ENCODE measurements around the gene SLC6A6.

The SLC6A6 gene

DNA sequence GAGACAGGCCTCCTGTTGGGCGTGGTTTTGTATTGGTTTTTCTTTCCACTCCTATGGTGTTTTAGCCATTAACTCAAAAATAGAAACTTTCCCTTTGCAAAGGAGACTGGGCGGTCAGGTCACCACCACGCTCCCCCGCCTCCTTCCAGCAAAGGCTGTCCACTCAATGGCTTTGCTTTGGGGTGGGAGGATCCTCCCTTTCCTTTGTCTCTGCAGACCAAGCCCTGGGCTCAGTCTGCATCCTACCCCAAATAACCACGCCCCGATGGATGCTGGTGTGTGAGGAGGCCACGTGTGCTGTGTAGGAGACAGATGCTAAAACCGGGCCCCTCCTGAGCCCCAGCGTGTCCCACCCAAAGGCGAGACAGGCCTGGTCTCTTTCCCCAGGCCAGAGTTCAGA is 69.3 kb downstream of the SLC6A6 start:
- DNase-seq = no peak

DNA sequence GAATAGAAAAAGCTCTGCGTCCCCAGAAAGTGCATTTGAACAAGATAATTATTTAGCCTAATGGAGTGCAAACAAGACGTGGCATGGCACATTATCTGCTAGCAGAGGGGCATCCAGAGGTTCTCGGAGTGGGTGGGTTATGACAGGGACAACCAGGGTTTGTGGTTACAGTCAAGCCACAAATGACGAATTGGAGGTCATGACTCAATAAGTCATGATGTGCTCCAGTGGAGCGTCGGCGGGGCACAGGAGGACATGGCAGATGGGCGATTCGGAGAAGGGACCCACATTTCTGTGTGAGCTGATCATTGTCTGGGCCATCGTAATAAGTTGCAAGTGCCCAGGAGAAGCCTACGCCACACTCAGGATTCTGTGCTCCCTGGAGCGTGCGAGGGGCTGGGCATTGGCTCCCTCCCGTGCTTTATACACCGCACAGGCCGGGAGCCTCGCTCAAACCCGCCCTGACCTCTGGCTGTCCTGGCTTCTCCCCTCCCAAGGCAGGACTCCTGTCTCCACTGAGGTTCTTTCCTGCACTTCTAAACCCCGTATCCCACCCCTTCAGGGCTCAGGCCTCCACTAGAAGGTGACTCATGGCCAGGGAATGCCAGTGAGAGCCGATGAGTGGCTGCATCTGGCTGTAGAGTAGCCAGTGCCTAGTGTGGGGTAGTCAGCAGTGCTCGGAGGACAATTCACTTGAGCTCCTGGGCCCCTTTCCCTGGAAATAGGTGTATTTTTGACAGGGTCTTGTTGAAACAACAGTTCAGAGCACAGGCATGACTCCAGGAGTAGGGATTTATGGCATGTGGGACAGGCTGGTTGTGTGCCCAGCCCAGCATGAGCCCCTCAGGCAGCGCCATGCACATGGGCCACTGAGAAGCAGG is 70.3 kb downstream of the SLC6A6 start:
- DNase-seq = no peak

DNA sequence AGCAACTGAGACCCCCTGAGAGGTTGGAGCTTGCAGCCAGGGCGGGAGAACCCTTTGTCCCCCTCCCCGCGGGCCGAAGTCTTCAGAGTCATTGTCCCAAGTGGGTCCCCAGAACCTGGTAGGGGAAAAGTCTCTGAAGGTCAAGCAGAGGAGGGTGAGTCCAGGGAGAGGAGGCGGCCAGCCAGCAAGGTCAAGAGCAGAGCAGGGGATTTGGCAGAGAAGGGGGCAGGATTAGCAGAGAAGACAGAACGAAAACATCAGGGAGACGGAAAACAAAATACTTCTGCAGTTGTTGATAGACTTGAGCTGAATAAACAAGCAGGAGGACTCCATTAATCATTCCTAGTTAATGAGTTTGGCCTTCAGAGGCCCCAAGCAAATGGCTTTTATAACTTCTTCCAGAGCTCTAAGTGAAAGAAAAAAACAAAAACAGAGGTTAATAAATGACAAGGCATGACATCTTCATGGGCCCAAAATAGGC is 71.0 kb downstream of the SLC6A6 start:
- DNase-seq = no peak

DNA sequence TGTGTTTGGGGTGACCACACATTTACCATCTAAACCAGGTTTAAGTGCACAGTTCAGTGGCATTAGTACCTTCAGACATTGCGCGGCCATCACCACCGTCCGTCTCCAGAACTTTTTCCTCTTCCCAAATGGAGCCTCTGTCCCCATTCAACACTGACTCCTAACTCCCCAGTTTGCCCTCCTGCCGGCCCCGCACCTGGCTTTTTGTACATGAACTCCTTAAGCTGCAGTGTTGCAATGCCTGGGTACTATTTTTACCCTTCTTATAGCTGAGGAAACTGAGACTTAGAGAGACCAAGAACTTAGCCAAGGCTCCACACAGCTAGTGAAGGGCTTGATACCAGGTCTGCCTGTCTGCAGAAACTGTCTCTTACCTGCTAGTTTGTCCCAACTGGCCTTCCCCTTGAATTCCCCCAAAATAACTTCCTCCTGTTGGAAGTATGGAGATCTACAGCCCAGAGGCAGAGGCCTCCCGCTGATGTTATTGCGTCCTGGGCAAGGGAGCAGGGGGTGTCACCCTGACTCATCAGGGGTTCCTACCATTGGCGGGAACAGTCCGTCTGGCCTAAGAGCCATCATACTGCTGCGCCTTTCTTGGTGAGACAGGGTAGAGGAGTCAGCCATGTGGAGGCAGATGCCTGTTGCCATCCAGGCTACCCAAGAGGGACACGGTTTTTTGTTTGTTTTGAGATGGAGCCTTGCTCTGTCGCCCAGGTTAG is 72.1 kb downstream of the SLC6A6 start:
- DNase-seq = no peak

DNA sequence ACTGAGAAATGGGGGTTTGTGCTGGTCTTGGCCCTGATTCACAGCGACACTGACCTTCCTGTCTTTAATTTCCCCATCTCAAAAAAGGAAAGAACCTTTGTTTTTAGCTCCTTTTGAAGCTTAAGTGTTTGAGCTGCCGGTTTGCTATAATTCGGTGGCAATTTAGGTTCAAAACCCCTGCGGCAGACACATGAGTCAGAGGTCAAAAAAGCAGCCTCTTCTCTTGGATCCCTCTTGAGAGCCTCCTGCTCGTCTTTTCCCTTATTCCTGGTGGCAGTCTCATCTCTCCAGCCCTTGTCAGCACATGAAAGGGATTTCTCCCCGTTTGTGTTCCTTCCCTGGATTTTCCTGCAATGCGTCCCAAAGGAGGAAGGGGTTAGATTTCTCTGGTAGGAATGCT is 73.2 kb downstream of the SLC6A6 start:
- no peak for DNase-seq

DNA sequence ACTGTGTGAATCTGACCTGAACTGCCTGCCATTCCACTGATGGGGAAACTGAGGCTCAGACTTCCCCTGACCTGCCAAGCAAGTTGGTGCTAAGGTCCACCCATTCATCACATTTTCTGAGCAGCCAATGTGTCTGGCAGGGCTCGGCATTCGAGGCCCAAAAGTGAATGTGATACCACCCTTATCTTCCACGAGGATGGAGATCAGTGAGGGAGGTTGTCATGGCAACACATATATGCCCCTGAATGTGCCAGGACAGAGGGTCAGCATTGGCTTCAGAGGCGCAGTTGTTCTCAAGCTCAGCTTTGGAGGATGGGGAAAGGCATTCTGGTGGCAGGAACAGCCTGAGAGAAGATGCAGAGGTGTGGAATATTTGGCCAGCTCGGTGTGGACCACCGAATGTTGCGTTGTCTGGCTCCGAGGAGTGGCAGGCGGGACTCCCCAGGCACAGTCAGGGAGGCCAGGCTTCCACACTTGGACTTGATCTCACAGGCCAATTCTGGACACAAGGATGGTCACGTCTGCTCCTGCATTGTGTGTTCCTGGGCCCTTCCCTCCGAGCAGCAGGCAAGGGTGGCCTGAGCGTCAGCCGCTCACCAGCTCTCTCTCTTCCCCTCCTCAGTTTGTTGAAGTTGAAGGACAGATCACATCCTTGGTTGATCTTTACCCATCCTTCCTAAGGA is 74.3 kb downstream of the SLC6A6 start:
- no peak for DNase-seq

DNA sequence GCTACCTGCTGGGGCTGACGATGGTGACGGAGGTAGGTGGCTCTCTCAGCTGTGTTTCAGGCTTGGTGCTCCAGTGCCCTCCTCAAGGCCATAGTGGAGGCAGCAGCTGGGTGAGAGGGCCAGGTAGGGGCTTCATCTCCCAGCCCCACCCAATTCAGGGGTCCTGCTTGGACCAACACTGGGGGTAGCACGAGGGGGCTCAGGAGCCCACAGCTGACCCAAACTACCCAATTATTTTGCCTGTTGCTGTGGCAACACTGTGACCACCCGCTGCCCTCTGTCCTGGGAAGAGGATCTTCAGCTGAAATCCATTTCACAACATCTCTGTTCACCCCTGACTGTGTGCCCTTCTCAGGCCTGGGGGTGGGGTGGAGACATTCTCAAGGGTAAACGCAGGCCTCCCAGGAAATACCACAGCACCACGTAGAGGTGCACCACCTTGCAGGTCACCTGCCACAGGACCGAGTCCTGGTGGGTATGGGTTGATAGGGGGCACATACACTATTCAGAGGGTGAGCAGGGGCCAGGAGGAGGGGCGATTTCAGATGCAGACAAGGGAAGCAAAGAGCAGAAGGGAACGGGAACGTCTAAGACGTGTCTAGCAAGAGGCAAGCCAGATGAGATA is 75.0 kb downstream of the SLC6A6 start:
- DNase-seq = no peak

DNA sequence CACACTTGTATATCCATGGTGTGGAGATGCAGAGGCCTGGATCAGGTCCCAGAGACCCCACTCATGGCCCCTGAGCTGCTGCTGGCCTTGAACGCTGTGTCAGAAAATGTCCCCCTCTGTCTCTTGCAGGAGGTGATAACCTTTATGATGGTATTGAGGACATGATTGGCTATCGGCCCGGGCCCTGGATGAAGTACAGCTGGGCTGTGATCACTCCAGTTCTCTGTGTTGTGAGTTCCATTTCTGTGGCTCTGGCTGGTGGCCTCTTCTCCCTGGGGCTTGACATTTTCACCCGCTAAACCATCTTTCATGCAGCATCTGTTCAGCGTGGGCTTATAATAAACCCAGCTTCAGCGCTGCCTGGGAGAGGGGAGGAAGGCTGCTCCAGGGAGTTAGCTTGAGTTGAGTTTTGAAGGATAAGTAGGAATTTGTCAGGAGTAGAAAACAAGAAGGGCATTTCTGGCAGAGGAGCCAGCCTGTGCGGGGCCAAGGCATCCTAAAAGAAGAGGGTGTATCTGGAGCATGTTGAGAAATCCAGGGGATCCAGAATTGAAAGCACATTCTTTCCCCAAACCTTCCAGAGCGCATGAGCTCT is 76.6 kb downstream of the SLC6A6 start:
- no peak for DNase-seq

DNA sequence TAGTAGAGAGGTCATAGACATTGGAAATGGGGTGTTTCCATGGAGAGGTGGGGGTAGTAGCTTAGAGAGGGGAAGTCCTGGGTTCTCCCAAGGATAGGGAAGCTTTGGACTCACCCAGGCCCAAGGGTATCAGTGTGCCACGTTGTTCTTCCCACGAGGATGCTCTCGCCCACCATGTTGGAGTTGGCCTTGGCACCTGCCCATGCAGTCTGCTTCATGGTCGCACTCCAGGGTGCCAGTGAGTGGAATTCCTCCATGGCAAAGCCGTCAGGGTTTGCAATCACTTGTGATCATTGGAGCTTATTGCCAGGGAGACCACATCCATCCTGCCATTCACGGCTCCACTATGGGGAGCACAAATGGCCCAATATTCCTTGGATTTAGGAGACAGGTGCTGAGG is 77.2 kb downstream of the SLC6A6 start:
- no peak for DNase-seq

DNA sequence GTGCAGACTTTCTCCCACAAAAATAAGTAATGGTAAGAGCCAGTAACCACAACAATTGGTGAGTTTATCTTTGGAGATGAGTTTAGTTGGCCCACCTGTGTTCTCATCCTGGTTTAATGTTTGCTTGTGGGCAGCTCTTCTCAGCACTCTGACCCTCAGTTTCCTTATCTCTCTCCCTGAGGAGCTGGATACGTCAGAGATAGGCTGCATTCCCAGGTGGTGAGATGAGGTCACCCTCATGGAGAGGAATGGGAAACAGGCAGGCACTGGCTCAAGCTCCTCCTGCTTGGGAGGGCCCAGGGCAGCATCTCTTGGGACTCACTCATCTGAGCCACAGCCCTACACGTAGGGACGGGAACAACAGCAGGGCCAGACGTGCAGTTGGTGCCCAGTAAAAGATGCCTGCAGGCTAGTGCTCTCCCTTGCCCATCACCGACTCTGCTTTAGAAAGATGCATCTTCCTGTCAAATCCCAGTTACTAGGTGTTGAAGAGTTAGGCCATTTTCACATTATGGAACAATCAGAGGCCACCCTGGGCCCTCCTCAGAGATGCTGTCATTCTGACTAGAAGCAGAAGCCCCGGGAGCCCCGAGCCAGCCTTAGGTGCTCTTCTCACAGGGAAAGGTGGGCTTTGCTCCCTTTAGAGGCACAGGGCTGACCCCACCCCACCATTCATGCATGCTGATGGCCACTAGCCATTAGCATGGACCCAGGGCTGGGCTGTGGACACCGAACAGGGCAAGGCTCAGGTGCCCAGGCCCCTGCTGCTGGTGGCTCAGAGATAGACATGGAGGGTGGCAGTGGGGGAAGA is 78.0 kb downstream of the SLC6A6 start:
- no peak for DNase-seq

DNA sequence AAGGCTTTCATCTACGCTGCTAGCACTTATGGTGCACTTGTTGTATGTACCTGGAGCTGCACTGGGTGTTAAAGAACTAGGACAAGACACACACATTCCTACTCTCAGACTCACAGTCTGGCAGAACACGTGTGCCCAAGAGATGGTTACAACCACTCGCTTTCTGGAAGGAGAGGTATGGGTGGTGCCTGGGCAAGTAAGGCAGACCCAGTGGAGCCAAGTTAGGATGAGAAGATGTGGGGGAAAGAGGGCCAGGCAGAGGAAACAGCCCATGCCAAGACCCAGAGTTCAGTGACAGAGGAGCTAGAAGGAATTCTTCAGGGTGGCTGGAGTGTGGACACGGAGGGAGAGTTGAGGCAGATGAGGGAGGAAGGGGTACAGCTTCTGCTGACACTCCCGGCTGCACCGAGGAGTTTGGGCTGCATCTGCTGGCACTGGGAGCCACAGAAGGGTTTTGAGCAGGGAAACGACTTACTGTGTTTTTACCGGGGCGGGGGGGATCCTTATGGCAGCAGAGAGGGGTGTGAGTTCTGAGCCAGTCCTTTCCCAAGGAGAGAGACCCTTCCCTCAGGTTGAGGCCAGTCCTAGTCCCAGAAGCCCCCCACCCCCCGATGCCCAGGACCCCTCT is 78.7 kb downstream of the SLC6A6 start:
- DNase-seq = no peak

DNA sequence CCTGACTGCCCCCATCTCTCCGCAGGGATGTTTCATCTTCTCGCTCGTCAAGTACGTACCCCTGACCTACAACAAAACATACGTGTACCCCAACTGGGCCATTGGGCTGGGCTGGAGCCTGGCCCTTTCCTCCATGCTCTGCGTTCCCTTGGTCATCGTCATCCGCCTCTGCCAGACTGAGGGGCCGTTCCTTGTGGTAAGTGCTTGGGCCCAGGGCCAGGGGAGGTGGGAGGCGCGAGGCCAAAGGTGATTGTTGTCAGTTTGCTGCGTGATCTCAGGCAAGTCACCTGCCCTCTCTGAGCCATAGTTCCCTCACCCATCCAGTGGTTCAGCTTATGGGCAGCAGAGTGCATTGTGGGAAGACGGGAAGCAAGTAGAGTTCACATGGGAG is 79.2 kb downstream of the SLC6A6 start:
- DNase-seq = no peak

DNA sequence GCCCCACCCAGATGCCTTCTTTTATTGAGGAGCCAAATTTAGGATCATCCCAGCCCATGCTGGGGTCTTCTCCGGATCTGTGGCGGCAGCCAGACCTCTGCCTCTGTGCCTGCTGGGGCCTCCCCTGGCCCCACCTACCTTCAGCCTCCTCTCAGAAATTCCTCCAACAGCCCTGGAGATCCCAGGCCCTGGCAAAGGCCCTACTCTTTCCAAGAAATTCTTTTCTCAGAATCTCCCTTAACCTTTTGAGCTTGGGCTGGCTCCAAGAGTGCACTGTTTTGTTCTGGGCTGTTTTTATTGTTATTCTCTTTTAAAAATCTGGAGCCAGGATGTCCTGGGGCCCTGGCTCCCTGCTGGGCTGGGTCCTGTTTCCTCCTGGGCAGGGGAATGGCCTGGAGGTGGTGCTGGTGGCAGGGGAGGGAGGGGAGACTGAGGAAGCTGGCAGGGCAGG is 79.9 kb downstream of the SLC6A6 start:
- no peak for DNase-seq

DNA sequence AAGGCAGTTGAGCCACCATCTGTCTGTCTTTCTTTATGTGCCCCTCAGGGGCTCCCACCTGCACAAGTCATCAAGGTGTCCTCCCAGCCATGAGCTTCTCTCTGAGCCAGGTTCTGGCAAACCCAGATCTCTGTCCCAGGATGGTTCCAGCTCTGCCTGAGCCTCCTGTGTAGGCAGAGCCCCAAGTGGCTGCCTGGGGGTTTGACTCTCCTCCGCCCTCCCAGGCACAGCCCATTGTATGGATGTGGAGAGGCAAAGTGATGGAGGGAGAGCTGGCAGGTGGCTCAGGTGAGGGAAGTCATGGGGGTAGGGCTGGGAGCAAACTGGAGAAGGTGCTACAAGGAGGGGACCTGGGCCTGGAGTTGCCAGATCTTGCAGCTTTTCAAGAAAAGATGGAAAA is 80.9 kb downstream of the SLC6A6 start:
- no peak for DNase-seq

DNA sequence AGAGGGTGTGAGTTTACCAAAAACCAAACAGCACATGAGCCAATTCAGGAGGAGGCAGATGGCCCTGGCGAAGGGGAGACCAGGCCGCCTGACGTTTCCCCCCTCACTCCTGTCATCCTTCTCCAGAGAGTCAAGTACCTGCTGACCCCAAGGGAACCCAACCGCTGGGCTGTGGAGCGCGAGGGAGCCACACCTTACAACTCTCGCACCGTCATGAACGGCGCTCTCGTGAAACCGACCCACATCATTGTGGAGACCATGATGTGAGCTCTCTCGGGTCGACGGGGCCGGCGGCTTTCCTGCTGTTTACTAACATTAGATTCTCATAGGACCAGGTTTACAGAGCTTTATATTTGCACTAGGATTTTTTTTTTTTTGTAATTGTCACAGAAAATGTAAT is 82.3 kb downstream of the SLC6A6 start:
- DNase-seq = no peak

DNA sequence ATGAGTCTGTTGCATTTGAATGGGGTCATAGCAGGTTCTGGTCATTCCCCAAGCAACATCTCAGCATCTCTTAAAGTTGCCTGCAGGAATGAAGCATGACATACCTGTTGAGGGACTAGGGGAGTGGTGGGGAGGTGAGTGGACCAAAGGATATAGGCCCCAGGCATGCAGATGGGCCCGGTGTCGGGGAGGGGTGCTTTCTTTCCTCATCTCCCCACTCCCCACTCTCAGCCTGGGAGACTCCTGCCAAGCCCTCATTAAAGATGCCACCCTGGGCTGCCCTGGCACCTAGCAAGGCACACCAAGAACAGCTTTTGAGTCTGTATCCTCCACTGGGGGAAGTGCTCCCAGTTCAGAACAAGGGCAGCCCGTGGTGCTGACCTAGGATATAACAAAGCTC is 83.6 kb downstream of the SLC6A6 start:
- DNase-seq = no peak

DNA sequence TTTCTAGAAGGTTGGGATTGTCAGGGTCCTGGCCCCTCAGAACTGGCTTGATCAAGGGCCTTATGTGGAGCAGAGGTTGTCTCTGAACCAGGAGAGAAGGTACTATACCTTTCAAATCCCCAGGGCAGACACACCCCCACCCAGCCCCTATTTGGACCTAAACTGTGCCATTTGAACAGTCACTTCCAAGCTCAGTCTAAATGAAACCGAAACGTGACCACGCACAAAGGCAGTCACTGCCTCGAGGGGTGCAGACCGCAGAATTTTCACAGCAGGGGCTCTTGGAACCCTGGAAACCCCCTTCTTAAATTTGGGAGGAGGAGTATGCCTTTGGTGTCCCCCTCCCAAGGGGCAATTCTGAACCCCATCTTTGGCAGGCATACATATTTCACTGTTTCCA is 84.1 kb downstream of the SLC6A6 start:
- no peak for DNase-seq

DNA sequence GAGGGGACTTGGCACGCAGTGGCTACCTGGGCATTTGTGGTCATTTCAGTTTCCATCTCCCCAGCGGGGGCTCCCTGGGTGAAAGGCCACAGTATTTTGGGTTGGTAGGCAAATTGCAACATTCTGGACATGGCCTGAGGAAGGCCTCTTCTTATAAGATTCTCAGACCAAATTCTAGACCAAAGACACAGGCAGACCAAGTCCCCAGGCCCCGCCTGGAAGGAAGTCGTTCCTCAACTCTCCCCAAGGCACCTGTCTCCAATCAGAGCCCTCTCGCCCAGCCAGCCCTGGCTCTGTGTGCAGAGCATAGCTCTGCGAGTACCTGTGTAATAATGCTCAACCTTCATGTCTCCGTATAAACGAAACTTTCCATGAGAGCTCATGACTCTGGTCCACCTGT is 84.7 kb downstream of the SLC6A6 start:
- DNase-seq = no peak

DNA sequence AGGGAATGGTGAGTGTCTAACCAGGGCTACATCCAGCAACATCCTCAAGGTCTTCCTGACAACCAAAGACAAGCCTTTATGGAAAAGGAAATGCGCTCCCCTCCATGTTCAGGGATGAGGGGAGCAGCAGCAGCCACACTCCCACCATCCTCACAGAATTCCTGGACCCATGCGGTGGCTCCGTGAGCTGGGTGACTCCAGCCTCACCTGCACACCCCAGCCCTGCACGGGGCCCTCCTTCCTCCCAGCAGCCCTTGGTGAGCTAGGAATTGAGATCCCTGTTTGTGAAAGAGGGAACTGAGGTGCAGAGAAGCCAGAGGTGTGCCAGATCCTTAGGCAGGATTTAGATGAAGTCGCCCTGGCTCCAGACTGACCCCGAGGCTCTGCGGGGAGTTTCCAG is 85.4 kb downstream of the SLC6A6 start:
- no peak for DNase-seq

DNA sequence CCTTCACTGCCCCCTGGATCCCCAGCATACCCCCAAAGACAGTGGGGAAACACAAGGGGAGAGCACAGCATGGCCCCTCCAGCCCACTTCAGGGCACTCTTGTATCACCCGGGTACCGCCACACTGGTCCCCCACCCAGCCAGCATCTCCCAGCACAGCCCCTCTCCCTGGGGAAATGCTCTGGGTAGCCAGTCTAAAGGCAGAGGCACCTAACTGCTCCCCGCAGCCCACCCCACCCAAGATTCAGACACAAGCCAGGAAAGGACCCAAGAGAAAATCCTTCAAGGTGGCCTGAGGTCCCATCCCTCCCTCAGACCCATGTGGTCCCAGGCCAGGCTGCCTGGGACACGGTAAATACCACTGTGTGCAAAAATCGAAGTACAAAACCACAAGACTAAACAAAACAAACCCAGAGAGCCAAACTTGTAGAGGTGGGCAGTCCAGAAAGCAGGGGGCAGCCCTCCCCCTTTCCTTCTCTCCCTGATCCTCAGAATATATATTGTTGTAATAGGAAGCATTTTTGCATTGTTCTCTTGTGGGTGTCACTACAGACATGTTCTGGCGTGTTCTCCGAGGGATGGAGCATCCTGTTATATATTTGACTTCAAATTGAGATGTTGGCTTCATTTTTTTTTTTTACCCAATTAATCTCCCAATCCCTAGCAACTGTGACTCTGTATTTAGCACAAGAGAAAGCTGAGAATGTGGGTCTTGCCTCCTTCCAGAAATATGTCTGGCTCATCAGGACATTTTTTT is 86.1 kb downstream of the SLC6A6 start:
- DNase-seq = no peak

DNA sequence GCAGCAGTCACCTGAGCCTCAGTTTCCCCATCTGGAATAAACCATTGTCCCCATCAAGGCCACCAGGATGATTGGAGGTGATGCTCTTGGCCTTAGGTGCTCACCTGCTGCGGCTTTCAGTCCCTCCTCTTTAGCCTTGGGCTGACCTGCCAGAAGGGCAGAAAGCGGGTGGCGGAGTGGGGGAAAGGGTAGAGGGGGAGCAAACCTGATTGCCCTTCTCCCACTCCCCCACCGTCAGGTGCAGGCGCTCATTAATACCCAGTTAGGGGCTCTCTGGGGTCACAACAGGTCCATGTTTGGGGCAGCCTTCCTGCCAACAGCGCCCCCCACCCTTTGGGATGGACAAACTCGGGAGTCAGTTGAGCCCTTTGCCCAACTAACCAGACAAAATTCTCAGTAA is 87.2 kb downstream of the SLC6A6 start:
- no peak for DNase-seq

Data from NCI-H1417 treated with DMSO at 0.1 percent for 48 hours (cell line).